Breast epithelium (tissue), 3 donors: ENCODE measurements around the gene SGO2.

ENCODE experiments used
- CTCF ChIP-seq, 3 donors: fragments of 450-650 bp; IDR thresholded peaks; one replicate each; pipeline ENCODE4 v1.5.1; 2016 to 2017; ENCODE audit warnings: antibody characterized with exemption in 3 of 3, mild to moderate bottlenecking in 3 of 3, moderate library complexity in 3 of 3
- POLR2A ChIP-seq: fragments of 450-650 bp; IDR thresholded peaks from one replicate; pipeline ENCODE4 v1.6.1; 2016; ENCODE audit warnings: antibody characterized with exemption, mild to moderate bottlenecking, moderate library complexity
- POLR2AphosphoS5 ChIP-seq, 3 donors: sonication (generic); formaldehyde crosslinking; IDR thresholded peaks; one replicate each; pipeline ENCODE4 v1.6.1; 2017; ENCODE audit warnings: antibody characterized with exemption in 3 of 3

GRCh38 chr2:200515155-200515554 is 10.9 kb upstream of the SGO2 start:
- no peak for TF ChIP-seq CTCF (IDR thresholded peaks at IDR 0.05)
- TF ChIP-seq POLR2A, result no peak
- TF ChIP-seq POLR2AphosphoS5 (IDR thresholded peaks at IDR 0.05), result no peak
